PFSK-1 (cell line): Measurements from ENCODE around the gene ATP1B4.

Source experiments
- FOXP2 ChIP-seq: optimal IDR thresholded peaks from 2 replicates; pipeline ENCODE3; 2011; ENCODE audit warnings: borderline replicate concordance, control low read depth, inconsistent platforms; ENCODE audit not compliant: insufficient read depth; ENCODE audit errors: extremely low read length, extremely low read depth
- POLR2AphosphoS5 ChIP-seq: IDR thresholded peaks from 2 replicates; pipeline ENCODE4 v1.6.1; 2012; ENCODE audit warnings: low read depth, mild to moderate bottlenecking, control low read depth, low read length, moderate library complexity
- REST ChIP-seq, 2 experiments: IDR thresholded peaks; 2 replicates each; pipeline versions ENCODE4 v1.6.1 to v1.8.0; 2011 to 2012; ENCODE audit warnings: low read depth in 2 of 2, low read length in 2 of 2, control low read depth in 1 of 2, inconsistent platforms in 1 of 2, mild to moderate bottlenecking in 1 of 2, moderate library complexity in 1 of 2; ENCODE audit not compliant: insufficient read depth in 1 of 2
- SIN3A ChIP-seq: IDR thresholded peaks from 2 replicates; pipeline ENCODE4 v1.6.1; 2012; ENCODE audit warnings: mild to moderate bottlenecking, low read length, moderate library complexity, borderline replicate concordance; ENCODE audit not compliant: insufficient read depth
- TAF1 ChIP-seq: IDR thresholded peaks from 2 replicates; pipeline ENCODE4 v1.6.1; 2012; ENCODE audit warnings: low read length, control low read depth, borderline replicate concordance; ENCODE audit not compliant: insufficient read depth

The ATP1B4 gene

DNA sequence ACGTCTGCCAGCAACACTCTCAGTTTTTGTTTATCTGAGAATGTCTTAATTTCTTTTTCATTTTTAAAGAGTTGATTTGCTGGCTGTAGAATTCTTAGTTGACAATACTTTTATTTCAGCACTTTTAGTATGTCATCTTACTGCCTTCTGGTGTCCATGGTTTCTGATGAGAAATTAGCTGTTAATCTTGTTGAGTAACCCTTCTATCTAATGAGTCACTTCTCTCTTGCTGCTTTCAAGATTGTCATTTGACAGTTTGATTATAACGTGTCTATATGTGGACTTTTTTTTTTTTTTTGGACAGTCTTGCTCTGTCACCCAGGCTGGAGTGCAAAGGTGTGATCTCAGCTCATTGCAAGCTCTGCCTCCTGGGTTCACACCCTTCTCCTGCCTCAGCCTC, 26.6 kb upstream of the ATP1B4 start:
- TF ChIP-seq SIN3A (no peak), REST (IDR thresholded peaks at IDR 0.05; ENCODE audit: insufficient read depth in 1 of 2, low read depth in 2 of 2, low read length in 2 of 2) (no peak), TAF1 (no peak), POLR2AphosphoS5 (no peak), FOXP2 (no peak)

- no peak for TF ChIP-seq SIN3A
- no peak for TF ChIP-seq FOXP2
- TF ChIP-seq POLR2AphosphoS5, result no peak
- no peak for TF ChIP-seq TAF1
- TF ChIP-seq REST (IDR thresholded peaks at IDR 0.05; ENCODE audit: insufficient read depth in 1 of 2, low read depth in 2 of 2, low read length in 2 of 2), result no peak
These were observed 25.0 kb upstream of the ATP1B4 start for GRCh38 chrX:120336899-120337298.

- TF ChIP-seq REST (IDR thresholded peaks at IDR 0.05; ENCODE audit: insufficient read depth in 1 of 2, low read depth in 2 of 2, low read length in 2 of 2) (no peak), FOXP2 (no peak), POLR2AphosphoS5 (no peak), TAF1 (no peak), SIN3A (no peak)
These were observed 11.3 kb upstream of the ATP1B4 start for GRCh38 chrX:120350450-120351138.

DNA sequence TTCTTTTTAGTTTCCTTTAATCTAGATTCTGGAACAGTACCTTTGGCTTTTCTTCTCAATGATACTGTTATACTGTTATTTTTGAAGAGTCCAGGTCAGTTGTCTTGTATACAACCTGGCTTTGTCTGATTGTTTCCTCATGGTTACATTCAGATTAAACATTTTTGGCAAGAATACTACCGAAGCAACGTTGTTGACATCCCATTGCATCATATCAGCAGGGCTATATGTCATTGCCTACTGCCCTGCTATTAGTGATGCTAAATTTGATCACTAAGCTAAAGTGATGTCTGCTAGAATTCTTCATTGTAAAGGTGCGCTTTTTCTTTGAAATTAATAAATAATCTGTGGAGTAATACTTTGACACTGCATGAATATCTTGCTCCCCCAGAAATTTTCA, 5.8 kb upstream of the ATP1B4 start:
- no peak for TF ChIP-seq POLR2AphosphoS5
- TF ChIP-seq SIN3A, result no peak
- no peak for TF ChIP-seq FOXP2
- no peak for TF ChIP-seq TAF1
- TF ChIP-seq REST (IDR thresholded peaks at IDR 0.05; ENCODE audit: insufficient read depth in 1 of 2, low read depth in 2 of 2, low read length in 2 of 2), result no peak

DNA sequence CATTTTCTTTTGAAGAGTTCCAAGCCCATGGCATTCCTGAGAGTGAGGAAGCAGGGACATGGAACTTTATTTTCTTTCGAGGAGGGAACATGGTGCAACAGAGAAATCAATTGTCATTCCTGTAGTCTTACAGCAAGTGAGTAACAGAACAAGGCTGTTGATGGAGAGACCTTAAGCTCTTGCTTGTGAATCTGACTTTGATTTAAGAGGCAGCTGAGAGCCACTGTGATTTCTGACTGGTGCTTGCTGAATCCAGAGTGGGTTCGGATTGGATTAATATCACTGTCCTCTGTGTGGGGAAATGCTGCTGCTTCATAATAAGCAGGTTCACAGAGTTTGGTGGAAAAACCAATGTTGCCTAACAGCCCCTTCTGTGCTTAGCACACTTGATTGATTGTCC, 4.7 kb upstream of the ATP1B4 start:
- TF ChIP-seq POLR2AphosphoS5, result no peak
- TF ChIP-seq REST (IDR thresholded peaks at IDR 0.05; ENCODE audit: insufficient read depth in 1 of 2, low read depth in 2 of 2, low read length in 2 of 2), result no peak
- TF ChIP-seq SIN3A, result no peak
- no peak for TF ChIP-seq FOXP2
- TF ChIP-seq TAF1, result no peak
